ENCODE data around the gene SUN2. TPM values are rescaled to one million over a fixed set of nuclear protein-coding genes. Genes with fewer than 3 reads are reported as not detected.

Gene SUN2
- polyA plus RNA-seq, 1 donor from 2014 or later: 172 TPM

- H3K4me3 ChIP-seq (ENCODE audit: low read length): no peak overlapping the region
- no peak for TF ChIP-seq REST (IDR thresholded peaks at IDR 0.05; ENCODE audit: borderline replicate concordance)
- no peak for TF ChIP-seq RAD21 (conservative IDR thresholded peaks at IDR 0.05)
- TF ChIP-seq SMC3 (conservative IDR thresholded peaks at IDR 0.05; ENCODE audit: poor library complexity): no peak
- no peak for TF ChIP-seq CTCF (IDR thresholded peaks at IDR 0.05; ENCODE audit: poor library complexity, severe bottlenecking)
- no peak for TF ChIP-seq MXI1 (conservative IDR thresholded peaks at IDR 0.05; ENCODE audit: poor library complexity, severe bottlenecking)
- TF ChIP-seq TAF1 (IDR thresholded peaks at IDR 0.05; ENCODE audit: low read depth): no peak
- no peak for TF ChIP-seq POLR2AphosphoS5 (IDR thresholded peaks at IDR 0.05)
- TF ChIP-seq EZH2 (IDR thresholded peaks at IDR 0.05; ENCODE audit: borderline replicate concordance, insufficient read depth, low read length, poor library complexity, severe bottlenecking): no peak
- TF ChIP-seq EP300 (conservative IDR thresholded peaks at IDR 0.05; ENCODE audit: poor library complexity, severe bottlenecking): no peak
- H3K36me3 ChIP-seq (ENCODE audit: insufficient read depth, low read length): no peaks in the 10 kb centered on the region
- no peaks in the 10 kb centered on the region for H4K20me1 ChIP-seq (ENCODE audit: insufficient read depth)
- no peak overlapping the region for H3K9ac ChIP-seq (ENCODE audit: low read length)
- H3K27ac ChIP-seq (ENCODE audit: low read length): no peak overlapping the region
- no peak overlapping the region for H3K4me2 ChIP-seq (ENCODE audit: low read length)
- H3F3A ChIP-seq (ENCODE audit: insufficient read depth, low read length, poor library complexity, severe bottlenecking): no peaks in the 10 kb centered on the region
- H2AFZ ChIP-seq (ENCODE audit: low read depth, low read length): no peak overlapping the region
- no peaks in the 10 kb centered on the region for H3K27me3 ChIP-seq (ENCODE audit: insufficient read depth, low read depth, low read length)
- H3K79me2 ChIP-seq (replicated peaks; ENCODE audit: insufficient read depth, low read length): no peaks in the 10 kb centered on the region
- H3K9me3 ChIP-seq (ENCODE audit: low read length): no peaks in the 10 kb centered on the region
- no peaks in the 10 kb centered on the region for H3K9me2 ChIP-seq (ENCODE audit: insufficient read depth, low read length)
Observed at GRCh38 chr22:38725900-38726655, 29.7 kb downstream of the SUN2 start.

GRCh38 chr22:38724926-38725571 lies 30.7 kb downstream of the SUN2 start:
- TF ChIP-seq RAD21 (conservative IDR thresholded peaks at IDR 0.05): no peak
- no peak for TF ChIP-seq REST (IDR thresholded peaks at IDR 0.05; ENCODE audit: borderline replicate concordance)
- no peak for TF ChIP-seq TAF1 (IDR thresholded peaks at IDR 0.05; ENCODE audit: low read depth)
- no peak for TF ChIP-seq MXI1 (conservative IDR thresholded peaks at IDR 0.05; ENCODE audit: poor library complexity, severe bottlenecking)
- peak; percentile 37 for TF ChIP-seq CTCF (IDR thresholded peaks at IDR 0.05; ENCODE audit: poor library complexity, severe bottlenecking)
- Histone ChIP-seq H2AFZ (ENCODE audit: low read depth, low read length) (no peak overlapping the region), H3F3A (ENCODE audit: insufficient read depth, low read length, poor library complexity, severe bottlenecking) (no peaks in the 10 kb centered on the region), H3K27ac (ENCODE audit: low read length) (no peak overlapping the region), H3K4me3 (ENCODE audit: low read length) (no peak overlapping the region), H3K79me2 (replicated peaks; ENCODE audit: insufficient read depth, low read length) (no peaks in the 10 kb centered on the region), H3K9me2 (ENCODE audit: insufficient read depth, low read length) (no peaks in the 10 kb centered on the region), H3K27me3 (ENCODE audit: insufficient read depth, low read depth, low read length) (no peaks in the 10 kb centered on the region), H3K4me2 (ENCODE audit: low read length) (no peak overlapping the region), H3K9ac (ENCODE audit: low read length) (no peak overlapping the region), H3K36me3 (ENCODE audit: insufficient read depth, low read length) (no peaks in the 10 kb centered on the region), H3K9me3 (ENCODE audit: low read length) (no peaks in the 10 kb centered on the region), H4K20me1 (ENCODE audit: insufficient read depth) (no peaks in the 10 kb centered on the region)

Data from neural cell (in vitro differentiated cells).